ENCODE results near the gene WWTR1. TPM values are rescaled to one million over a fixed set of nuclear protein-coding genes. Genes with fewer than 3 reads are reported as not detected.
A peak's percentile ranks its signal among the peaks of the same experiment; 100 is the strongest.

WWTR1 gene
- total RNA-seq, 6 donors from 2014 or later, result 77.5 to 119 (median 107) TPM

DNA sequence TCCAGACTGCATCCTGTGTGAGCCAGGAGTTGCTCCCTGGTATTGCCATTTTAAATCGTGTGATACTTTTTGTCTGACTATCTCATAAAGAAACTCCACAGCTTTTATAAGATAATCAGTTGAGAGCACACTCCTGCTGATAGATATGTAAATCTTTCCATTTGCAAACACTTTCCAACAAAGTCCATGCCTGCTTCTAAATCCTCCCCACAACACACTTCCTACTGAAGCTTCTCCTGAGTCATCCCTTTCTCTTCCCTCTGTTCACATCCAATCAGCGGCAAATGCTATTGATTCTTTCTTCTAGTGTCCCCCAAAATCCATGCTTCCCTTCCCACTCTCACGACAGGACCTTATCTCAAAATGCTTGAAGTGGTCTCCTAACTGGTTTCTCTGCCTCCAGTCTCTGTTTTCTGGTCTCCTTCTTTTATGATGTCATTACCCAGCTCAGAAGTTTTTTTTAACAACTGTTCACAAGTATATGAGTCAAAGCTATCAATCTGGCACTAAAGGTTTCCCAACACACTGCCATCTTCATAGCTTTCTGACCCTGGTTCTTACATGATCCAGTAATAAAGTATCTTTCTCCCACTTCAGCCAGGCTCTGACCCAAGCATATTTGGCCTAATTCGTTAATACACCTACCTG lies 4.5 kb upstream of the WWTR1 start:
- DNase-seq (no peak), ATAC-seq (ENCODE audit: low FRiP score in 2 of 2) (no peak)
- Histone ChIP-seq H3K9me3 (no peaks in the 10 kb centered on the region), H3K4me3 (no peak overlapping the region), H3K36me3 (no peaks in the 10 kb centered on the region), H3K4me1 (peaks cover 6 to 14% (median 8%) of the 10 kb centered on the region in 4 donors), H3K27ac (no peak overlapping the region), H3K27me3 (no peaks in the 10 kb centered on the region)
- WGBS, 2 donors, result 86 to 89% methylated on average over 4 of the region's 4 CpGs
- TF ChIP-seq, protein P1, sequence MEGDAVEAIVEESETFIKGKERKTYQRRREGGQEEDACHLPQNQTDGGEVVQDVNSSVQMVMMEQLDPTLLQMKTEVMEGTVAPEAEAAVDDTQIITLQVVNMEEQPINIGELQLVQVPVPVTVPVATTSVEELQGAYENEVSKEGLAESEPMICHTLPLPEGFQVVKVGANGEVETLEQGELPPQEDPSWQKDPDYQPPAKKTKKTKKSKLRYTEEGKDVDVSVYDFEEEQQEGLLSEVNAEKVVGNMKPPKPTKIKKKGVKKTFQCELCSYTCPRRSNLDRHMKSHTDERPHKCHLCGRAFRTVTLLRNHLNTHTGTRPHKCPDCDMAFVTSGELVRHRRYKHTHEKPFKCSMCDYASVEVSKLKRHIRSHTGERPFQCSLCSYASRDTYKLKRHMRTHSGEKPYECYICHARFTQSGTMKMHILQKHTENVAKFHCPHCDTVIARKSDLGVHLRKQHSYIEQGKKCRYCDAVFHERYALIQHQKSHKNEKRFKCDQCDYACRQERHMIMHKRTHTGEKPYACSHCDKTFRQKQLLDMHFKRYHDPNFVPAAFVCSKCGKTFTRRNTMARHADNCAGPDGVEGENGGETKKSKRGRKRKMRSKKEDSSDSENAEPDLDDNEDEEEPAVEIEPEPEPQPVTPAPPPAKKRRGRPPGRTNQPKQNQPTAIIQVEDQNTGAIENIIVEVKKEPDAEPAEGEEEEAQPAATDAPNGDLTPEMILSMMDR (IDR thresholded peaks at IDR 0.05), result no peak
- TF ChIP-seq POLR2A (IDR thresholded peaks at IDR 0.05), result no peak
- no peak for TF ChIP-seq EP300 (IDR thresholded peaks at IDR 0.05)

DNA sequence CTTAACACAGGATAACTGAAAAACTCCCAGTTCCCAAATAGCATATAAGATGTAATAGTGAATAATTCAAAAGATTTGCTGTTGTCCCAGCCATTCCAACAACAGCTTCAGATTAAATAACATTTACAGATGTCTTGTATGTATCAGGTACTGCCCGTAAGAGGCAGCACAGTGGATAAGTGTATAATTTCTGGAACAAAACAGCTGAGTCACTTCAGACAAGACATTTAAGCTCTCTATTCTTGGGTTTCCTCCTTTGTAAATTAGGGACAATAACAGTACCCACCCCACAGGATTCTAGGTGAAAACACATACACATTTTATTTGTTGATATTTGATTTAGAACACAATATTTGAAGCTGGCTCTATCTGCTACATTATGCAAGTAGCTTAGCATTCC lies 2.6 kb upstream of the WWTR1 start:
- no peak overlapping the region for H3K27ac ChIP-seq
- TF ChIP-seq EP300 (IDR thresholded peaks at IDR 0.05) (no peak), POLR2AphosphoS5 (IDR thresholded peaks at IDR 0.05) (no peak), POLR2A (IDR thresholded peaks at IDR 0.05) (no peak)
- TF ChIP-seq, protein P1 (IDR thresholded peaks at IDR 0.05), result no peak
- no peaks in the 10 kb centered on the region for H3K36me3 ChIP-seq
- H3K9me3 ChIP-seq, result no peaks in the 10 kb centered on the region
- ATAC-seq (ENCODE audit: low FRiP score in 2 of 2), result no peak
- whole genome bisulfite sequencing, 2 donors, result 80 to 83% methylated on average over 1 of the region's 1 CpG
- H3K27me3 ChIP-seq, result no peaks in the 10 kb centered on the region
- DNase-seq, result no peak
- no peak overlapping the region for H3K4me3 ChIP-seq
- H3K4me1 ChIP-seq, result peaks cover 7 to 14% (median 11%) of the 10 kb centered on the region in 4 donors

DNA sequence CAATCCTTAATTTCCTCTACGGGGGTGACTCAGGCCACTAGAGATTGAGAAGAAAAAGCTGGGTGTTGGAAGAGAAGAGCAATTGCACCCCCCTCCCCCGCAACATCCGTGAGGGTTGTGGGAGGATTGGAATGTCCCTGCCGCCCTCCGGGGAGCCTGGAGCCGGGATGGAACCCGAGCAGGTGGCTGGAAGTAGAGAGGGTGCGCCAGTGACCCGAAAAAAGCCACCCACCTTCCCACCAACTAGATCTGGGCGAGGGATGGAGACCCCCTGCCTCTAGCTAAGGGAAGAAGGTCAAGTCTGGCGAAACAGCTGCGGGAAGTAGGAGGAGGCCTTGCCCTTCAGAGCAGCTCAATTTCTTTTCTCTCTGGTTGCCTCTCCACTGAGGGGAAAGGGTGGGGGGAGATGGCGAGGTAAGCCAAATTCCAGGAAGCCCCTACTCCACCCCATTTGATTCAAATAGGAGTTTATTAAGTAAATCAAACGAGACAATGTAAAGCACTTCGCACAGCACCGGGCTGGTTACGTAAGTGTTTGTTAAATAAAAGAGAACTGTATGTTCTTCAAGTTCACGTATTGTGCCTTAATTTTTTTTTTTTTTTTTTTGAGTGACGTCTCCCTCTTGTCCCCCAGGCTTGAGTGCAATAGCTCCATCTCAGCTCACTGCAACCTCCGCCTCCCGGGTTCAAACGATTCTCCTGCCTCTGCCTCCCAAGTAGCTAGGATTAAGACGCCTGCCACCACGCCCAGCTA lies 1.1 kb upstream of the WWTR1 start:
- ATAC-seq (ENCODE audit: low FRiP score in 2 of 2) (peak; percentile 15 to 55), DNase-seq (peak; percentile 39 to 51)
- Histone ChIP-seq H3K4me1 (peaks cover 7 to 29% (median 18%) of the 10 kb centered on the region in 4 donors), H3K4me3 (peak overlapping the region; percentile 50 to 76 (median 57)), H3K36me3 (no peaks in the 10 kb centered on the region), H3K27ac (peak overlapping the region; percentile 92 to 94 (median 94)), H3K9me3 (no peaks in the 10 kb centered on the region), H3K27me3 (no peaks in the 10 kb centered on the region)
- TF ChIP-seq EP300 (IDR thresholded peaks at IDR 0.05), result peak in 1 of 4 donors; percentile 47
- no peak for TF ChIP-seq POLR2A (IDR thresholded peaks at IDR 0.05)
- peak in 1 of 2 donors; percentile 19 for TF ChIP-seq POLR2AphosphoS5 (IDR thresholded peaks at IDR 0.05)
- TF ChIP-seq, protein P1 (IDR thresholded peaks at IDR 0.05), result no peak
- 20 to 22% methylated on average over 21 to 23 of the region's 24 CpGs for WGBS, 2 donors

DNA sequence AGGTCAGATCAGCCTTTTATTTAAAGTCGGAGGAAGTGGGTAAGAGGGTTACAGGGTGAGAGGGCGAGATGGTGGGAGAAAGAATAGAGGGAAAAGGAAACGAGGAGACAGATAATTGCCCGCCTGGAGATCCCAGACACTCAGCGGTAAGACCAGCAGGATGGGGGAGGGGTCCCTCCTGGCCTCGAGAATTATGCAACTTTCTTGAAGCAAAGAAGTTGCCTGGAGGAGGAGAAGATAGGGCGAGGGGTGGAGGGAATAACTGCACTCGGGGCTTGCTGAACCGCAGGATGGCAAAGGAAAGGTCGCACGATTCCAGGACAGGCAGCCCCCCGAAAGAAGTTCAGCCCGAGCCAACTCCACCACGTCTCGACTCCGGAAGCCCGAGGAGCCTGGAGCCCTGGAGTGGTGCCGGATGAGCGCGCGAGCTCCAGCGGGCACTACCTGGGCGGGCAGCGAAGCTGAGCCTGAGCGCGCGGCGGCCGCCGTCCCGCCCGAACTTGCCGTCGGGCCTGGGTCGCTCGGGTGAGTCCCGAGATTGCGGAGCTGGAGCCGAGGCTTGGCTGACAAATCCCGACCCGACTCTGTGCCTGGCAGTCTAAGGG lies 402 bp downstream of the WWTR1 start:
- Histone ChIP-seq H3K9me3 (no peaks in the 10 kb centered on the region), H3K36me3 (peaks cover 0 to 7% (median 1%) of the 10 kb centered on the region in 4 donors), H3K4me3 (peak overlapping the region; percentile 50 to 76 (median 60)), H3K27ac (peak overlapping the region; percentile 92 to 94 (median 94)), H3K4me1 (peaks cover 9 to 41% (median 22%) of the 10 kb centered on the region in 4 donors), H3K27me3 (no peaks in the 10 kb centered on the region)
- no peak for TF ChIP-seq POLR2A (IDR thresholded peaks at IDR 0.05)
- TF ChIP-seq, protein P1 (IDR thresholded peaks at IDR 0.05), result no peak
- no peak for TF ChIP-seq POLR2AphosphoS5 (IDR thresholded peaks at IDR 0.05)
- TF ChIP-seq EP300 (IDR thresholded peaks at IDR 0.05), result no peak
- ATAC-seq (ENCODE audit: low FRiP score in 2 of 2) (peak; percentile 59 to 86), DNase-seq (peak; percentile 72 to 92)
- 0 to 1% methylated on average over 15 to 21 of the region's 41 CpGs for WGBS, 2 donors

All from upper lobe of left lung (tissue), 6 donors.